Astrocyte of the spinal cord (primary cell): ENCODE results near the gene LAMC3.

Source experiments
- DNase-seq: peaks from one replicate; pipeline ENCODE4 v3.0.0; 2011; ENCODE audit warnings: low read depth, low spot score
- H3K4me3 ChIP-seq: 2 replicates; pipeline ENCODE4 v1.5.1; 2011; ENCODE audit warnings: low read depth, mild to moderate bottlenecking, low read length, moderate library complexity
- in situ Hi-C: cut with HindIII; loops from 2 replicates; pipeline ENCODE4 v1.10.0; 2017; ENCODE audit warnings: low sequenced_read_pairs
- TF ChIP-seq, protein P1 (sequence below): IDR thresholded peaks from 2 replicates; pipeline ENCODE4 v1.5.1; 2012; ENCODE audit warnings: low read depth, mild to moderate bottlenecking, low read length, inconsistent platforms

Gene LAMC3

DNA sequence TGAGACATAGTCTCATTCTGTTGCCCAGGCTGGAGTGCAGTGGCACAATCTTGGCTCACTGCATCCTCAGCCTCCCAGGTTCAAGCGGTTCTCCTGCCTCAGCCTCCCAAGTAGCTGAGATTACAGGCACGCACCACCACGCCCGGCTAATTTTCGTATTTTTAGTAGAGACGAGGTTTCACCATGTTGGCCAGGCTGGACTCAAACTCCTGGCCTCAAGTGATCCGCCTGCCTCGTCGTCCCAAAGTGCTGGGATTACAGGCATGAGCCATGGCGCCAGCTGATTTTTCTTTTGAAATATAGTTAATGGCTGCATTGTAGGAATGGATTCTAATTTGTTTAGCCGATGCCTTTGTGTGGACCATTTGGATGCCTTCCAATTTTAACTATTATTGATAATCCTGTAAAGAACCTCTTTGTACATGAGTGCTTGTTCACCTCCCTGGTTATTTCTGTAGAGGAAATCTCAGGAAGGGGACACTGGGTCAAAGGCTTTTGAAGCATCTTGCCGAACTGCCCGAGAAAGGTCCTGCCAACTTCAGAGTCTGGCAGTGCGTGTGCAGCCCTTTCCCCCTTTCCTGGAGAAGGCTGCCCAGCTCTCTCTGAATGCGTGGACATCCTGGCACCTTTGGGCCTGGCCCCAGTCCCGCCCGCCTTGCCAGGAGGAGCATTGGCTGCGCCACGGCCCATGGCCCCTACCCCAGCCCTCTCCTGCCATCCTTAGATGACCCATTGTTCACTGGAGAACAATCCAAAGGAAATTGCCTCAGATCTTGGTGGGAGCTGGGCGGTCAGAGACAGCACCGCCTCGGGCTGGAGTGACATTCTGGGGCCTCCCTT is 107.5 kb downstream of the LAMC3 start:
- DNase-seq: peak; percentile 7
- TF ChIP-seq, protein P1, sequence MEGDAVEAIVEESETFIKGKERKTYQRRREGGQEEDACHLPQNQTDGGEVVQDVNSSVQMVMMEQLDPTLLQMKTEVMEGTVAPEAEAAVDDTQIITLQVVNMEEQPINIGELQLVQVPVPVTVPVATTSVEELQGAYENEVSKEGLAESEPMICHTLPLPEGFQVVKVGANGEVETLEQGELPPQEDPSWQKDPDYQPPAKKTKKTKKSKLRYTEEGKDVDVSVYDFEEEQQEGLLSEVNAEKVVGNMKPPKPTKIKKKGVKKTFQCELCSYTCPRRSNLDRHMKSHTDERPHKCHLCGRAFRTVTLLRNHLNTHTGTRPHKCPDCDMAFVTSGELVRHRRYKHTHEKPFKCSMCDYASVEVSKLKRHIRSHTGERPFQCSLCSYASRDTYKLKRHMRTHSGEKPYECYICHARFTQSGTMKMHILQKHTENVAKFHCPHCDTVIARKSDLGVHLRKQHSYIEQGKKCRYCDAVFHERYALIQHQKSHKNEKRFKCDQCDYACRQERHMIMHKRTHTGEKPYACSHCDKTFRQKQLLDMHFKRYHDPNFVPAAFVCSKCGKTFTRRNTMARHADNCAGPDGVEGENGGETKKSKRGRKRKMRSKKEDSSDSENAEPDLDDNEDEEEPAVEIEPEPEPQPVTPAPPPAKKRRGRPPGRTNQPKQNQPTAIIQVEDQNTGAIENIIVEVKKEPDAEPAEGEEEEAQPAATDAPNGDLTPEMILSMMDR: no peak
- in situ Hi-C loops: no loop called here
- H3K4me3 ChIP-seq: no peak overlapping the region

DNA sequence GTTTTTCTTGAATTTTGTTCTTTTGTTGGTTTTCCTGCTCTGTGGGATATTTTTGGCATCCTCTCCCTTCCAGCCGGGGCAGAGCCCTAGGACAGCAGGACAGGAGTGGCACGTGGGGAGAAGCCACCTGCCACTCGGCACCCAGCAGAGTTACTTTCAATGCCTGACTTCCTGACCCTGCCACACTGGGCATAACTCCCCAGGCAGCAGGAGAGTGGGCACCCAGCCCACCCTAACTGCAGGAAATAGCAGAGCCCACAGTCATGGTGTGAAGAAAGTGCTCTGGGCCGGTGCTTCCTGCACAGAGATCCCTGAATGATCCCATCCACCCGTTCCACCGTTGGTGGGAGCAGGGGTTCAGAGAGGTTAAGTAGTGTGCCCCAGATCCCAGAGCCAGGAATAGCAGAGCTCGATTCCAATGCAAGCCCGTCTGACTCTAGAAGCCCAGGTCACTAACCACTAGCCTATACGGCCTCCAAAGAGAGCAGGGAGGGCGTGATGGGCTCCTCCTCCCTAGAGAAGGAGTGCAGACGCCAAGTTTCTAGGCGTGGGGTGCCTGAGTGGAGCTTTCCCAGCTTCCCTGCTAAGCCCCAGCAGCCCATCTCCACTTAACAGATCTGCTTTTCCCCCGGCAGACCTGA is 108.3 kb downstream of the LAMC3 start:
- TF ChIP-seq, protein P1: no peak
- in situ Hi-C loops: no loop called here
- DNase-seq: no peak
- no peak overlapping the region for H3K4me3 ChIP-seq

- DNase-seq: no peak
- in situ Hi-C loops: no loop called here
- no peak overlapping the region for H3K4me3 ChIP-seq
- TF ChIP-seq, protein P1: no peak
These were observed 108.8 kb downstream of the LAMC3 start for GRCh38 chr9:131117762-131118145.

DNA sequence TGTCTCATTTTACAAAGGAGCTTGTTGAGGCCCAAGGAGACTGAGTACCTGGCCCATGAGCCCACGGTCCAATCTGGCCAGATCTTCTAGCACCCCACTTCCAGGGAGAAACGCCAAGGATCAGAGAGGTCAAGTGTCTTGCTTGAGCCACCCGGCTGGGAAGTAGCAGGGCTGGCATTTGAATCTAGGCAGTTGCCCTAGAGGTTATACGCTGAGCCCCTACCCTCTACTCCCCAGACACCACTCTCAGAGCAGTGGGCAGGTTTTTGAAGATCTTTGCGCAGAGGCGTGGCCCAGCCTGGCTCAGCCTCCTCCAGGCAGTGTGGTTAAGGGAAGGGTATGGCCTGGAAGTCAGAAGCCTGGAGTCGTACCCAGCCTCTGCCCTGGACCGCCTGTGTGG is 110.6 kb downstream of the LAMC3 start:
- DNase-seq: no peak
- TF ChIP-seq, protein P1: no peak
- H3K4me3 ChIP-seq: no peak overlapping the region
- in situ Hi-C loops: no loop called here

GRCh38 chr9:131120620-131121228 is 111.8 kb downstream of the LAMC3 start:
- no peak overlapping the region for H3K4me3 ChIP-seq
- no peak for DNase-seq
- in situ Hi-C loops: no loop called here
- TF ChIP-seq, protein P1: no peak

- in situ Hi-C loops: no loop called here
These were observed 112.4 kb downstream of the LAMC3 start for GRCh38 chr9:131121346-131121745.

More at GRCh38 chr9:131121346-131121745, 112.4 kb downstream of the LAMC3 start:
- DNase-seq: no peak
- no peak overlapping the region for H3K4me3 ChIP-seq
- TF ChIP-seq, protein P1: no peak
